ENCODE data around the gene TCF3.

The TCF3 gene

DNA sequence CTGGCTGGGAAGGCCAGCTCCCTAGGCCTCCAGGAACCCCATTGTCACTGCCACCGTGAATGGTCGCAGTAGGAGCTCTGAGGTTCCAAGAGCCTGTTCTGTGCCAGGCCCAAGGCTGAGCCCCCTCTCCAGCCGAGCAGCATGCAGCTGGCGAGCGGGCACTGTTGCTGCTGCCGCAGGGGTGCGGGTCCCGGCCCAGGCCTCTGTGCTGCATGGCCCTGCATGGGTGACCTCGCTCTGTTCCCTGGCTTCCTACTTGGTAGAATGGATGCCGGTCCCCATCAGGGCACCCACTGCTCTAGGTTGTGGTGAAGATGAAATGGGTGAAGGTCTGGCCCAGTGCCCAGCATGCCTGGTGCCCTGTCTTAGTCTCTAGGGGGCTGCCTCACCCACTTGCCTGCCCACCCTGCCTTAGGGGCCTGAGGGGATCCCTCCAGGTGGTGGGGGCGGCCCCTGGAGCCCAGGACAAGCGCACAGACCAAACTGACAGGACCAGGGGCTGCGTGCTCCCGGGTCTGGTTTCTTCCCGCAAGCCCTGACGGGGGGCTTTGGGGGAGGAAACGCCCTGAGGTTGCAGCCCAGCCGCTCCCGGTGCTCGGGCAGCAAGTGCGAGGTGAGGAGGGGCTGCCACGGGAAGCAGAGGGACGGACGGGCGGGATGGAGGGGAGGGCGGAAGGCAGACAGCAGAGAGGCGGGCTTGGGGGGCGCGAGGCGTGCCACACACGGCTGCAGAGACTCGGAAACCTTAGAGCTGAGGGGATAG lies 38.4 kb downstream of the TCF3 start:
- H3K27me3 ChIP-seq (ENCODE audit: insufficient read depth, low read length, poor library complexity), result no peaks in the 10 kb centered on the region
- no peak overlapping the region for H2AFZ ChIP-seq (ENCODE audit: low read depth, low read length)
- no peak for ATAC-seq (ENCODE audit: insufficient read depth, low read depth)
- no peak overlapping the region for H3K4me3 ChIP-seq (ENCODE audit: low read depth in 1 of 2, low read length in 2 of 2)
- H3K4me1 ChIP-seq (ENCODE audit: insufficient read depth, low read length), result no peaks in the 10 kb centered on the region
- no peaks in the 10 kb centered on the region for H3K9me3 ChIP-seq (ENCODE audit: insufficient read depth, low read length, severe bottlenecking)
- H3K4me2 ChIP-seq (ENCODE audit: insufficient read depth, low read length), result no peak overlapping the region
- H3K27ac ChIP-seq (ENCODE audit: low read length), result no peak overlapping the region
- peaks cover 93% of the 10 kb centered on the region for H3K36me3 ChIP-seq (ENCODE audit: insufficient read depth, low read length)
- TF ChIP-seq EZH2 (IDR thresholded peaks at IDR 0.05; ENCODE audit: borderline replicate concordance, low read depth, low read length, severe bottlenecking), result no peak
- TF ChIP-seq, protein P1, sequence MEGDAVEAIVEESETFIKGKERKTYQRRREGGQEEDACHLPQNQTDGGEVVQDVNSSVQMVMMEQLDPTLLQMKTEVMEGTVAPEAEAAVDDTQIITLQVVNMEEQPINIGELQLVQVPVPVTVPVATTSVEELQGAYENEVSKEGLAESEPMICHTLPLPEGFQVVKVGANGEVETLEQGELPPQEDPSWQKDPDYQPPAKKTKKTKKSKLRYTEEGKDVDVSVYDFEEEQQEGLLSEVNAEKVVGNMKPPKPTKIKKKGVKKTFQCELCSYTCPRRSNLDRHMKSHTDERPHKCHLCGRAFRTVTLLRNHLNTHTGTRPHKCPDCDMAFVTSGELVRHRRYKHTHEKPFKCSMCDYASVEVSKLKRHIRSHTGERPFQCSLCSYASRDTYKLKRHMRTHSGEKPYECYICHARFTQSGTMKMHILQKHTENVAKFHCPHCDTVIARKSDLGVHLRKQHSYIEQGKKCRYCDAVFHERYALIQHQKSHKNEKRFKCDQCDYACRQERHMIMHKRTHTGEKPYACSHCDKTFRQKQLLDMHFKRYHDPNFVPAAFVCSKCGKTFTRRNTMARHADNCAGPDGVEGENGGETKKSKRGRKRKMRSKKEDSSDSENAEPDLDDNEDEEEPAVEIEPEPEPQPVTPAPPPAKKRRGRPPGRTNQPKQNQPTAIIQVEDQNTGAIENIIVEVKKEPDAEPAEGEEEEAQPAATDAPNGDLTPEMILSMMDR (IDR thresholded peaks at IDR 0.05; ENCODE audit: borderline replicate concordance, extremely low read depth, low read length, poor library complexity, severe bottlenecking), result no peak
- H3K9ac ChIP-seq (ENCODE audit: low read depth, low read length), result no peak overlapping the region
- H3K79me2 ChIP-seq (ENCODE audit: insufficient read depth, low read length), result peaks cover 18% of the 10 kb centered on the region
- DNase-seq, result no peak
- H4K20me1 ChIP-seq (ENCODE audit: insufficient read depth, low read length), result peaks cover 56% of the 10 kb centered on the region

DNA sequence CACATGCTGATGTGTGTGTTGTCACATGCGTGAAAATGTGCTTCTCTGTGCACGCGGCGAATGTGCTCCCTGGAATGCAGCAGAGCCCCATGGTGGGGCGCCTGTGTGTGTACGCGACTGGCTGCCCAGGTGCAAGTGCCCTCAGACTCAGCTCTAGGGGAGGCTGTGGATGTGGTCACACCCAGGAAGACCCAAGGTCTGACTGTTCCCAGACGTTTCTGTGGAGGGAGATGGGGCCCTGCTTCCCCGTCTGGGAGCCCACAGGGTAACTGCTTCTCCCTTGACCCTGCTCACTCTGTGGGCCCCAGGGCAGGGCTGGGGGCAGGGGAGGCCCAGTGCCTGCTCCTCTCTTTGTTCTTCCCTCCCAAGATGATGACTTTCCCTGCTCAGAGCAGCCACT lies 39.3 kb downstream of the TCF3 start:
- no peak for DNase-seq
- peaks cover 11% of the 10 kb centered on the region for H3K79me2 ChIP-seq (ENCODE audit: insufficient read depth, low read length)
- H3K36me3 ChIP-seq (ENCODE audit: insufficient read depth, low read length), result peaks cover 85% of the 10 kb centered on the region
- no peaks in the 10 kb centered on the region for H3K9me3 ChIP-seq (ENCODE audit: insufficient read depth, low read length, severe bottlenecking)
- H3K27ac ChIP-seq (ENCODE audit: low read length), result no peak overlapping the region
- no peak overlapping the region for H3K4me3 ChIP-seq (ENCODE audit: low read depth in 1 of 2, low read length in 2 of 2)
- no peak for TF ChIP-seq EZH2 (IDR thresholded peaks at IDR 0.05; ENCODE audit: borderline replicate concordance, low read depth, low read length, severe bottlenecking)
- TF ChIP-seq, protein P1 (IDR thresholded peaks at IDR 0.05; ENCODE audit: borderline replicate concordance, extremely low read depth, low read length, poor library complexity, severe bottlenecking), result no peak
- no peak overlapping the region for H2AFZ ChIP-seq (ENCODE audit: low read depth, low read length)
- H3K4me2 ChIP-seq (ENCODE audit: insufficient read depth, low read length), result no peak overlapping the region
- H3K4me1 ChIP-seq (ENCODE audit: insufficient read depth, low read length), result no peaks in the 10 kb centered on the region
- 0 out of 3 replicates have a peak, but pooled peaks have one; percentile 11 for ATAC-seq (ENCODE audit: insufficient read depth, low read depth)
- no peak overlapping the region for H3K9ac ChIP-seq (ENCODE audit: low read depth, low read length)
- no peaks in the 10 kb centered on the region for H3K27me3 ChIP-seq (ENCODE audit: insufficient read depth, low read length, poor library complexity)
- peaks cover 47% of the 10 kb centered on the region for H4K20me1 ChIP-seq (ENCODE audit: insufficient read depth, low read length)

DNA sequence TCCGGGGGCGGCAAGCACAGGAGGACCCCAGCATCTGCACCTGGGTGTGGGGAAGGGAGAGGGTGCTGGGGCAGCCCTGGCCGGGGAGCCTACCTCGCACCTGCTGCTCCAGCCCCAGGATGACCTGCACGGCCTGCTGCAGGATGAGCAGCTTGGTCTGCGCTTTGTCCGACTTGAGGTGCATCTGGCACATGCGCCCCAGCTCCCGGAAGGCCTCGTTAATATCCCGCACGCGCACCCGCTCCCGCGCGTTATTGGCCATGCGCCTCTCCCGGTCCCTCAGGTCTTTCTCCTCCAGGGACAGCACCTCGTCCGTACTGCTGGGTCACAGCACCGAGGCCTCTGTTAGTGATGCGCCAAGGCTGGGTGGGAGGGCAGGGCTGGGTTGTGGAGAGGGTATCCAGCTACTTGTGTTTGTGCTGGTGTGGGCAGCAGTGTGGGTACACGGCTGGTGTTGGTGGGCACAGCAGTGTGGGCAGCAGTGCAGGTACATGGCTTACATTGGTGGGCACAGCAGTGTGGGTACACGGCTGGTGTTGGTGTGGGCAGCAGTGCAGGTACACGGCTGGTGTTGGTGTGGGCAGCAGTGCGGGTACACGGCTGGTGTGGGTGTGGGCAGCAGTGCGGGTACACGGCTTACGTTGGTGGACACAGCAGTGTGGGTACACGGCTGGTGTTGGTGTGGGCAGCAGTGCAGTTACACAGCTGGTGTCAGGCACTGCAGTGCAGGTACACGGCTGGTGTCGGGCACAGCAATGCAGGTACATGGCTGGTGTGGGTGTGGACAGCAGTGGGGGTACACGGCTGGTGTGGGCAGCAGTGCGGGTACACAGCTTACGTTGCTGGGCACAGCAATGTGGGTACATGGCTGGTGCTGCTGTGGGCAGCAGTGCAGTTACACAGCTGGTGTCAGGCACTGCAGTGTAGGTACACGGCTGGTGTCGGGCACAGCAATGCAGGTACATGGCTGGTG lies 40.0 kb downstream of the TCF3 start:
- no peak overlapping the region for H3K27ac ChIP-seq (ENCODE audit: low read length)
- H3K9me3 ChIP-seq (ENCODE audit: insufficient read depth, low read length, severe bottlenecking), result no peaks in the 10 kb centered on the region
- no peaks in the 10 kb centered on the region for H3K4me1 ChIP-seq (ENCODE audit: insufficient read depth, low read length)
- ATAC-seq (ENCODE audit: insufficient read depth, low read depth) (no peak), DNase-seq (no peak)
- H3K27me3 ChIP-seq (ENCODE audit: insufficient read depth, low read length, poor library complexity), result no peaks in the 10 kb centered on the region
- no peak overlapping the region for H2AFZ ChIP-seq (ENCODE audit: low read depth, low read length)
- H3K4me3 ChIP-seq (ENCODE audit: low read depth in 1 of 2, low read length in 2 of 2), result no peak overlapping the region
- no peak overlapping the region for H3K4me2 ChIP-seq (ENCODE audit: insufficient read depth, low read length)
- no peak overlapping the region for H3K9ac ChIP-seq (ENCODE audit: low read depth, low read length)
- TF ChIP-seq, protein P1 (IDR thresholded peaks at IDR 0.05; ENCODE audit: borderline replicate concordance, extremely low read depth, low read length, poor library complexity, severe bottlenecking), result no peak
- no peak for TF ChIP-seq EZH2 (IDR thresholded peaks at IDR 0.05; ENCODE audit: borderline replicate concordance, low read depth, low read length, severe bottlenecking)
- peaks cover 77% of the 10 kb centered on the region for H3K36me3 ChIP-seq (ENCODE audit: insufficient read depth, low read length)
- H4K20me1 ChIP-seq (ENCODE audit: insufficient read depth, low read length), result peaks cover 41% of the 10 kb centered on the region
- 0 out of 2 replicates have a peak, but pooled peaks cover 9% of the 10 kb centered on the region for H3K79me2 ChIP-seq (ENCODE audit: insufficient read depth, low read length)
